ENCODE measurements around the gene BTLA. TPM values are rescaled to one million over a fixed set of nuclear protein-coding genes. Genes with fewer than 3 reads are reported as not detected.

BTLA gene
- total and polyA plus RNA-seq, 10 of the 15 experiments (the other 5 are each of a cell fraction or from before 2014, with no cell fraction given): 55.4 to 134 (median 84.2) TPM

DNA sequence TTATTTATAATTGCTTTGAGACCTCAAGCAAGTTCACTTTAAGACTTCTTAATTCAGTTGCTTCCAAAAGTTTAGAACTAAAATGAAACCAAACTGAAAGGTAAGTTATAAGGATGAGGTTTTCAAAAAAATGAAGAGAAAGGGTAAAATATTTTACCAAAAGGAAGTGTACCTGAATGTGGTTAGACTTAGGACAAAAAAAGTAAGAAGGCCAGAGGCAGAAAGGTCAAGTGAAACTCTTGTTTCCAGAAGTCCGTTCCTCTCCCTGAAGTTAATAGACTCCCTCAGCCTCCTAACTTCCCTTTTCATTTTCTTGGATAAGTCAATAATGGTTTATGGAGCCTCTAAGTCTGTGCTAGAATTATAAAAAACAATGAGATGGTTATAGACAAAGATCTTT is 16.6 kb downstream of the BTLA start:
- peaks cover 30% of the 10 kb centered on the region for H3K4me1 ChIP-seq (ENCODE audit: control insufficient read depth, insufficient read depth, low read length)
- H3K4me2 ChIP-seq (ENCODE audit: control insufficient read depth, insufficient read depth): peak overlapping the region; percentile 59
- in situ Hi-C loops (cut with MboI) (no loop called here), intact Hi-C loops (cut with micrococcal nuclease; ENCODE audit: unreplicated experiment) (loop anchor here (5.0 kb wide), 1 partner anchor 35 kb away; no protein-coding TSS in a partner anchor)
- 4% methylated on average over 1 of the region's 1 CpG for WGBS (ENCODE audit: insufficient coverage, insufficient replicate concordance, low lambda C conversion rate, missing lambda C conversion rate)
- peaks cover 18% of the 10 kb centered on the region for H3K9me3 ChIP-seq (replicated peaks; ENCODE audit: control insufficient read depth, insufficient read depth, low read length)
- peaks cover 91% of the 10 kb centered on the region for H3K79me2 ChIP-seq (ENCODE audit: control insufficient read depth, insufficient read depth, low read length)
- RAD21 ChIA-PET (ENCODE audit: unreplicated experiment): interaction anchor here (0.8 to 1.3 kb wide), 2 partner anchors 16 to 371 kb away, joined by 3 to 4 read pairs; no protein-coding TSS in a partner anchor
- H4K20me1 ChIP-seq (ENCODE audit: control insufficient read depth, insufficient read depth): no peaks in the 10 kb centered on the region
- POLR2A ChIA-PET: interaction anchor here (1.5 kb wide), 2 partner anchors 13 to 17 kb away, joined by 3 to 4 read pairs; no protein-coding TSS in a partner anchor
- SMC1A ChIA-PET (ENCODE audit: uncharacterized antibody, unreplicated experiment): interaction anchor here (1.0 to 1.9 kb wide), 7 partner anchors 10 to 150 kb away, joined by 3 to 8 read pairs (median 4); partner anchors contain the start of genes BTLA and CD200
- CTCF ChIA-PET: interaction anchor here (0.9 to 1.5 kb wide), 2 partner anchors 14 to 19 kb away, joined by 3 read pairs; no protein-coding TSS in a partner anchor
- BruUV-seq (replicated peaks): no TSS peak
- no peak overlapping the region for H2AFZ ChIP-seq (ENCODE audit: control insufficient read depth, low read depth, low read length)
- H3K36me3 ChIP-seq (ENCODE audit: control insufficient read depth in 2 of 2, insufficient read depth in 2 of 2, low read length in 1 of 2): peaks cover 0 to 28% of the 10 kb centered on the region in 2 experiments; a peak in 3 of 4 replicates
- H3K4me3 ChIP-seq: no peak overlapping the region
- H3K27ac ChIP-seq (ENCODE audit: control insufficient read depth, insufficient read depth): peak overlapping the region; percentile 58; the same call in 1 of the 2 replicates
- H3K27me3 ChIP-seq (replicated peaks in 1 of 2; ENCODE audit: control insufficient read depth in 2 of 2, insufficient read depth in 2 of 2, low read length in 1 of 2): no peaks in the 10 kb centered on the region
- peak overlapping the region; percentile 24; the same call in 1 of the 2 replicates for H3K9ac ChIP-seq (ENCODE audit: control insufficient read depth, insufficient read depth, low read length)
- no peak for DNase-seq (ENCODE audit: low read depth, low spot score)
- FAIRE-seq: peak; percentile 18
- peak; percentile 45 for ATAC-seq
- TF ChIP-seq RUNX3 (IDR thresholded peaks at IDR 0.05; ENCODE audit: low read length) (peak; percentile 73), IKZF1 (conservative IDR thresholded peaks at IDR 0.05) (peak; percentile 27; the same call in 1 of the 2 replicates), EED (IDR thresholded peaks at IDR 0.05; ENCODE audit: low read depth) (0 out of 2 replicates have a peak, but pooled peaks have one; percentile 24), JUND (IDR thresholded peaks at IDR 0.05; ENCODE audit: low read depth, low read length) (no peak), ZZZ3 (IDR thresholded peaks at IDR 0.05; ENCODE audit: control insufficient read depth, insufficient read length, low read depth) (no peak), SMAD5 (IDR thresholded peaks at IDR 0.05; ENCODE audit: low read depth) (no peak), TBL1XR1 (IDR thresholded peaks at IDR 0.05; ENCODE audit: low read depth, low read length) (no peak), FOXM1 (IDR thresholded peaks at IDR 0.05; ENCODE audit: low read depth, low read length) (peak; percentile 33; the same call in 1 of the 2 replicates), CHD1 (IDR thresholded peaks at IDR 0.05; ENCODE audit: low read depth, low read length) (no peak), NFYB (IDR thresholded peaks at IDR 0.05; ENCODE audit: insufficient read depth, low read depth, low read length) (no peak), TCF3 (IDR thresholded peaks at IDR 0.05; ENCODE audit: borderline replicate concordance, insufficient read depth, low read depth, low read length) (no peak), ETV6 (conservative IDR thresholded peaks at IDR 0.05 in 1 of 2, IDR thresholded peaks at IDR 0.05 in 1 of 2; ENCODE audit: borderline replicate concordance in 1 of 2, low read depth in 1 of 2) (0 out of 4 replicates have a peak, but pooled peaks of 1 of the 2 experiments have one; percentile 13)
- TF ChIP-seq, protein P1, sequence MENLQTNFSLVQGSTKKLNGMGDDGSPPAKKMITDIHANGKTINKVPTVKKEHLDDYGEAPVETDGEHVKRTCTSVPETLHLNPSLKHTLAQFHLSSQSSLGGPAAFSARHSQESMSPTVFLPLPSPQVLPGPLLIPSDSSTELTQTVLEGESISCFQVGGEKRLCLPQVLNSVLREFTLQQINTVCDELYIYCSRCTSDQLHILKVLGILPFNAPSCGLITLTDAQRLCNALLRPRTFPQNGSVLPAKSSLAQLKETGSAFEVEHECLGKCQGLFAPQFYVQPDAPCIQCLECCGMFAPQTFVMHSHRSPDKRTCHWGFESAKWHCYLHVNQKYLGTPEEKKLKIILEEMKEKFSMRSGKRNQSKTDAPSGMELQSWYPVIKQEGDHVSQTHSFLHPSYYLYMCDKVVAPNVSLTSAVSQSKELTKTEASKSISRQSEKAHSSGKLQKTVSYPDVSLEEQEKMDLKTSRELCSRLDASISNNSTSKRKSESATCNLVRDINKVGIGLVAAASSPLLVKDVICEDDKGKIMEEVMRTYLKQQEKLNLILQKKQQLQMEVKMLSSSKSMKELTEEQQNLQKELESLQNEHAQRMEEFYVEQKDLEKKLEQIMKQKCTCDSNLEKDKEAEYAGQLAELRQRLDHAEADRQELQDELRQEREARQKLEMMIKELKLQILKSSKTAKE (IDR thresholded peaks at IDR 0.05; ENCODE audit: low read depth, poor library complexity, severe bottlenecking): no peak
- TF ChIP-seq, protein P2, sequence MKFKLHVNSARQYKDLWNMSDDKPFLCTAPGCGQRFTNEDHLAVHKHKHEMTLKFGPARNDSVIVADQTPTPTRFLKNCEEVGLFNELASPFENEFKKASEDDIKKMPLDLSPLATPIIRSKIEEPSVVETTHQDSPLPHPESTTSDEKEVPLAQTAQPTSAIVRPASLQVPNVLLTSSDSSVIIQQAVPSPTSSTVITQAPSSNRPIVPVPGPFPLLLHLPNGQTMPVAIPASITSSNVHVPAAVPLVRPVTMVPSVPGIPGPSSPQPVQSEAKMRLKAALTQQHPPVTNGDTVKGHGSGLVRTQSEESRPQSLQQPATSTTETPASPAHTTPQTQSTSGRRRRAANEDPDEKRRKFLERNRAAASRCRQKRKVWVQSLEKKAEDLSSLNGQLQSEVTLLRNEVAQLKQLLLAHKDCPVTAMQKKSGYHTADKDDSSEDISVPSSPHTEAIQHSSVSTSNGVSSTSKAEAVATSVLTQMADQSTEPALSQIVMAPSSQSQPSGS (IDR thresholded peaks at IDR 0.05; ENCODE audit: low read length): no peak; the same call in 1 of the 2 replicates
- TF ChIP-seq, protein P3, sequence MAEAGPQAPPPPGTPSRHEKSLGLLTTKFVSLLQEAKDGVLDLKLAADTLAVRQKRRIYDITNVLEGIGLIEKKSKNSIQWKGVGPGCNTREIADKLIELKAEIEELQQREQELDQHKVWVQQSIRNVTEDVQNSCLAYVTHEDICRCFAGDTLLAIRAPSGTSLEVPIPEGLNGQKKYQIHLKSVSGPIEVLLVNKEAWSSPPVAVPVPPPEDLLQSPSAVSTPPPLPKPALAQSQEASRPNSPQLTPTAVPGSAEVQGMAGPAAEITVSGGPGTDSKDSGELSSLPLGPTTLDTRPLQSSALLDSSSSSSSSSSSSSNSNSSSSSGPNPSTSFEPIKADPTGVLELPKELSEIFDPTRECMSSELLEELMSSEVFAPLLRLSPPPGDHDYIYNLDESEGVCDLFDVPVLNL (IDR thresholded peaks at IDR 0.05; ENCODE audit: low read depth, low read length): no peak
- TF ChIP-seq, protein P4, sequence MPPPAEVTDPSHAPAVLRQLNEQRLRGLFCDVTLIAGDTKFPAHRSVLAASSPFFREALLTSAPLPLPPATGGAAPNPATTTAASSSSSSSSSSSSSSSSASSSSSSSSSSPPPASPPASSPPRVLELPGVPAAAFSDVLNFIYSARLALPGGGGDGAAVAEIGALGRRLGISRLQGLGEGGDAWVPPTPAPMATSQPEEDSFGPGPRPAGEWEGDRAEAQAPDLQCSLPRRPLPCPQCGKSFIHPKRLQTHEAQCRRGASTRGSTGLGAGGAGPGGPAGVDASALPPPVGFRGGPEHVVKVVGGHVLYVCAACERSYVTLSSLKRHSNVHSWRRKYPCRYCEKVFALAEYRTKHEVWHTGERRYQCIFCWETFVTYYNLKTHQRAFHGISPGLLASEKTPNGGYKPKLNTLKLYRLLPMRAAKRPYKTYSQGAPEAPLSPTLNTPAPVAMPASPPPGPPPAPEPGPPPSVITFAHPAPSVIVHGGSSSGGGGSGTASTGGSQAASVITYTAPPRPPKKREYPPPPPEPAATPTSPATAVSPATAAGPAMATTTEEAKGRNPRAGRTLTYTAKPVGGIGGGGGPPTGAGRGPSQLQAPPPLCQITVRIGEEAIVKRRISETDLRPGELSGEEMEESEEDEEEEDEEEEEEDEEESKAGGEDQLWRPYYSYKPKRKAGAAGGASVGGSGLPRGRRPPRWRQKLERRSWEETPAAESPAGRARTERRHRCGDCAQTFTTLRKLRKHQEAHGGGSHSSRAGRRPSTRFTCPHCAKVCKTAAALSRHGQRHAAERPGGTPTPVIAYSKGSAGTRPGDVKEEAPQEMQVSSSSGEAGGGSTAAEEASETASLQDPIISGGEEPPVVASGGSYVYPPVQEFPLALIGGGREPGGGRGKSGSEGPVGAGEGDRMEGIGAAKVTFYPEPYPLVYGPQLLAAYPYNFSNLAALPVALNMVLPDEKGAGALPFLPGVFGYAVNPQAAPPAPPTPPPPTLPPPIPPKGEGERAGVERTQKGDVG (CRISPR knock-in tag; IDR thresholded peaks at IDR 0.05): no peak
